Activated naive CD4-positive, alpha-beta T cell treated with anti-CD3 and anti-CD28 coated beads for 36 hours (primary cell): ENCODE data around the gene GLOD5. TPM values are rescaled to one million over a fixed set of nuclear protein-coding genes. Genes with fewer than 3 reads are reported as not detected.

Experiments used
- CTCF ChIA-PET: fragments of 350-600 bp; sonication (Branson Sonifier 250); formaldehyde crosslinking; loops from one replicate; lab custom pipeline; 2021; ENCODE audit warnings: antibody characterized with exemption; lab: Charles Lee
- DNase-seq: peaks from one replicate; pipeline ENCODE4 v3.0.0-alpha.2; 2020
- H3K27ac Mint-ChIP-seq: one replicate; pipeline ENCODE4 v1.8.0; 2021; ENCODE audit warnings: mild to moderate bottlenecking, mixed read lengths
- H3K27me3 Mint-ChIP-seq: one replicate; pipeline ENCODE4 v1.8.0; 2021; ENCODE audit warnings: low read depth, mixed read lengths
- H3K36me3 Mint-ChIP-seq: one replicate; pipeline ENCODE4 v1.8.0; 2021; ENCODE audit warnings: low read depth, mixed read lengths
- H3K4me1 Mint-ChIP-seq: one replicate; pipeline ENCODE4 v1.8.0; 2021; ENCODE audit warnings: low read depth, mixed read lengths
- H3K4me3 Mint-ChIP-seq: one replicate; pipeline ENCODE4 v1.8.0; 2021; ENCODE audit warnings: mild to moderate bottlenecking, moderate library complexity, mixed read lengths
- H3K9me3 Mint-ChIP-seq: one replicate; pipeline ENCODE4 v1.8.0; 2021; ENCODE audit warnings: mixed read lengths
- intact Hi-C: fragments of 100-400 bp; cut with micrococcal nuclease; formaldehyde crosslinking; loops from one replicate; pipeline ENCODE4 v1.15.1; 2023
- total RNA-seq, 2 experiments: library from RNA; stranded (reverse); gene quantifications; one replicate each; pipeline ENCODE4 v1.2.3, GENCODE V29; 2021

Gene GLOD5
- total RNA-seq, 2 experiments from 2014 or later: not detected

GRCh38 chrX:48736878-48737212, 24.7 kb upstream of the GLOD5 start:
- CTCF ChIA-PET: interaction anchor here (0.5 to 1.2 kb wide), 3 partner anchors 37 to 200 kb away, joined by 3 to 8 read pairs (median 3); no protein-coding TSS in a partner anchor
- Mint-ChIP-seq H3K4me1 (peaks cover 17% of the 10 kb centered on the region), H3K4me3 (peak overlapping the region; percentile 95), H3K36me3 (no peaks in the 10 kb centered on the region), H3K27me3 (no peaks in the 10 kb centered on the region), H3K27ac (peak overlapping the region; percentile 94), H3K9me3 (no peaks in the 10 kb centered on the region)
- intact Hi-C loops: loop anchor here (1.0 to 5.0 kb wide), 8 partner anchors 14 to 265 kb away; partner anchors contain the start of genes GRIPAP1, RBM3 and SUV39H1
- DNase-seq: no peak

- H3K9me3 Mint-ChIP-seq: no peaks in the 10 kb centered on the region
- H3K36me3 Mint-ChIP-seq: no peaks in the 10 kb centered on the region
- peak overlapping the region; percentile 95 for H3K4me3 Mint-ChIP-seq
- CTCF ChIA-PET: interaction anchor here (0.5 to 1.5 kb wide), 4 partner anchors 37 to 234 kb away, joined by 3 to 8 read pairs (median 4); partner anchors contain the start of gene KCND1
- peaks cover 17% of the 10 kb centered on the region for H3K4me1 Mint-ChIP-seq
- DNase-seq: peak; percentile 92
- intact Hi-C loops: loop anchor here (1.0 to 5.0 kb wide), 6 partner anchors 14 to 201 kb away; partner anchors contain the start of genes RBM3 and SUV39H1
- peak overlapping the region; percentile 94 for H3K27ac Mint-ChIP-seq
- H3K27me3 Mint-ChIP-seq: no peaks in the 10 kb centered on the region
These were observed 24.2 kb upstream of the GLOD5 start for GRCh38 chrX:48737213-48737938.

GRCh38 chrX:48737940-48738339, 23.6 kb upstream of the GLOD5 start:
- Mint-ChIP-seq H3K9me3 (no peaks in the 10 kb centered on the region), H3K36me3 (no peaks in the 10 kb centered on the region), H3K27me3 (no peaks in the 10 kb centered on the region), H3K4me1 (peaks cover 17% of the 10 kb centered on the region), H3K27ac (peak overlapping the region; percentile 94), H3K4me3 (peak overlapping the region; percentile 95)
- no peak for DNase-seq
- CTCF ChIA-PET: interaction anchor here (1.0 to 1.5 kb wide), 2 partner anchors 90 to 234 kb away, joined by 3 to 4 read pairs; partner anchors contain the start of gene KCND1
- intact Hi-C loops: loop anchor here (1.0 to 5.0 kb wide), 6 partner anchors 13 to 200 kb away; partner anchors contain the start of genes RBM3 and SUV39H1

GRCh38 chrX:48741834-48742233, 19.7 kb upstream of the GLOD5 start:
- H3K9me3 Mint-ChIP-seq: no peaks in the 10 kb centered on the region
- H3K4me1 Mint-ChIP-seq: peaks cover 9% of the 10 kb centered on the region
- H3K27me3 Mint-ChIP-seq: no peaks in the 10 kb centered on the region
- DNase-seq: no peak
- CTCF ChIA-PET: no interaction called here
- no peak overlapping the region for H3K27ac Mint-ChIP-seq
- H3K4me3 Mint-ChIP-seq: no peak overlapping the region
- H3K36me3 Mint-ChIP-seq: no peaks in the 10 kb centered on the region
- intact Hi-C loops: no loop called here

- no peaks in the 10 kb centered on the region for H3K27me3 Mint-ChIP-seq
- no peaks in the 10 kb centered on the region for H3K9me3 Mint-ChIP-seq
- no peak for DNase-seq
- intact Hi-C loops: no loop called here
- no peaks in the 10 kb centered on the region for H3K4me1 Mint-ChIP-seq
- H3K27ac Mint-ChIP-seq: no peak overlapping the region
- CTCF ChIA-PET: no interaction called here
- H3K36me3 Mint-ChIP-seq: no peaks in the 10 kb centered on the region
- no peak overlapping the region for H3K4me3 Mint-ChIP-seq
These were observed 16.3 kb upstream of the GLOD5 start for GRCh38 chrX:48745222-48745621.

- no peaks in the 10 kb centered on the region for H3K27me3 Mint-ChIP-seq
- CTCF ChIA-PET: no interaction called here
- no peak for DNase-seq
These were observed 14.0 kb upstream of the GLOD5 start for GRCh38 chrX:48747415-48748016.

GRCh38 chrX:48749182-48749581, 12.4 kb upstream of the GLOD5 start:
- Mint-ChIP-seq H3K4me1 (peaks cover 6% of the 10 kb centered on the region), H3K4me3 (no peak overlapping the region), H3K27ac (no peak overlapping the region), H3K27me3 (no peaks in the 10 kb centered on the region), H3K36me3 (no peaks in the 10 kb centered on the region), H3K9me3 (no peaks in the 10 kb centered on the region)
- DNase-seq: no peak
- CTCF ChIA-PET: no interaction called here
- intact Hi-C loops: no loop called here

More at GRCh38 chrX:48747415-48748016, 14.0 kb upstream of the GLOD5 start:
- intact Hi-C loops: no loop called here
- Mint-ChIP-seq H3K9me3 (no peaks in the 10 kb centered on the region), H3K36me3 (no peaks in the 10 kb centered on the region), H3K4me3 (no peak overlapping the region), H3K4me1 (peaks cover 6% of the 10 kb centered on the region), H3K27ac (no peak overlapping the region)

GRCh38 chrX:48751343-48751742, 10.2 kb upstream of the GLOD5 start:
- CTCF ChIA-PET: interaction anchor here (0.7 kb wide), 1 partner anchor 346 kb away, joined by 4 read pairs; no protein-coding TSS in a partner anchor
- H3K4me3 Mint-ChIP-seq: no peak overlapping the region
- no peaks in the 10 kb centered on the region for H3K36me3 Mint-ChIP-seq
- intact Hi-C loops: loop anchor here (1.0 kb wide), 1 partner anchor 14 kb away; no protein-coding TSS in a partner anchor
- peaks cover 6% of the 10 kb centered on the region for H3K4me1 Mint-ChIP-seq
- peak overlapping the region; percentile 24 for H3K27ac Mint-ChIP-seq
- peak; percentile 28 for DNase-seq
- H3K27me3 Mint-ChIP-seq: no peaks in the 10 kb centered on the region
- H3K9me3 Mint-ChIP-seq: no peaks in the 10 kb centered on the region

- Mint-ChIP-seq H3K27ac (no peak overlapping the region), H3K4me3 (no peak overlapping the region), H3K27me3 (no peaks in the 10 kb centered on the region), H3K9me3 (no peaks in the 10 kb centered on the region), H3K4me1 (peaks cover 6% of the 10 kb centered on the region), H3K36me3 (no peaks in the 10 kb centered on the region)
- DNase-seq: no peak
- CTCF ChIA-PET: no interaction called here
- intact Hi-C loops: no loop called here
These were observed 9.0 kb upstream of the GLOD5 start for GRCh38 chrX:48752498-48752897.

GRCh38 chrX:48753708-48754228, 7.8 kb upstream of the GLOD5 start:
- no peak for DNase-seq
- H3K27me3 Mint-ChIP-seq: no peaks in the 10 kb centered on the region
- no peak overlapping the region for H3K4me3 Mint-ChIP-seq
- CTCF ChIA-PET: no interaction called here
- no peaks in the 10 kb centered on the region for H3K36me3 Mint-ChIP-seq
- intact Hi-C loops: no loop called here
- H3K27ac Mint-ChIP-seq: no peak overlapping the region
- no peaks in the 10 kb centered on the region for H3K9me3 Mint-ChIP-seq
- peaks cover 6% of the 10 kb centered on the region for H3K4me1 Mint-ChIP-seq

- H3K4me1 Mint-ChIP-seq: peaks cover 6% of the 10 kb centered on the region
- no peaks in the 10 kb centered on the region for H3K27me3 Mint-ChIP-seq
- no peaks in the 10 kb centered on the region for H3K36me3 Mint-ChIP-seq
These were observed 7.3 kb upstream of the GLOD5 start for GRCh38 chrX:48754238-48754637.

GRCh38 chrX:48769230-48769629, 7.7 kb downstream of the GLOD5 start:
- Mint-ChIP-seq H3K9me3 (no peaks in the 10 kb centered on the region), H3K4me1 (no peaks in the 10 kb centered on the region), H3K27me3 (no peaks in the 10 kb centered on the region), H3K4me3 (no peak overlapping the region), H3K27ac (no peak overlapping the region), H3K36me3 (no peaks in the 10 kb centered on the region)
- CTCF ChIA-PET: no interaction called here
- DNase-seq: no peak
- intact Hi-C loops: no loop called here

More at GRCh38 chrX:48754238-48754637, 7.3 kb upstream of the GLOD5 start:
- Mint-ChIP-seq H3K4me3 (no peak overlapping the region), H3K27ac (no peak overlapping the region), H3K9me3 (no peaks in the 10 kb centered on the region)
- intact Hi-C loops: no loop called here
- CTCF ChIA-PET: no interaction called here
- no peak for DNase-seq
